K562 (cell line): ENCODE results near the gene KHNYN. TPM values are rescaled to one million over a fixed set of nuclear protein-coding genes. Genes with fewer than 3 reads are reported as not detected.

Experiments used
- ATAC-seq: fragments of 200-7000 bp; cut with Tn5 transposase; 3 replicates; pipeline ENCODE4 v1.9.1; 2020; ENCODE audit warnings: moderate library complexity
- BruUV-seq: library from RNA; stranded (reverse); fragments of 400-500 nt; replicated peaks from 2 replicates; lab custom pipeline; 2021; lab: Mats Ljungman, UMichigan
- CTCF ChIA-PET: fragments of 300-600 bp; formaldehyde crosslinking; extraction: SDS; loops from one replicate; lab custom pipeline; 2021; ENCODE audit warnings: low intra/inter-chr PET ratio; lab: Yijun Ruan, JAX
- POLR2A ChIA-PET: fragments of 300-600, 350-650 bp; sonication (Branson Sonifier 250); formaldehyde crosslinking; extraction: SDS; loops from one replicate; lab custom pipeline; 2021; ENCODE audit warnings: antibody characterized with exemption, inconsistent platforms; lab: Yijun Ruan, JAX
- DNase-seq, 4 experiments: peaks; one replicate each; pipeline versions ENCODE4 v3.0.0 to v3.0.0-alpha.2; 2011 to 2018; ENCODE audit warnings: low spot score in 3 of 4, mixed read lengths in 3 of 4; ENCODE audit errors: extremely low read depth in 1 of 4
- FAIRE-seq: peaks from 2 replicates; lab custom pipeline; 2011; peaks lifted over from hg19 to GRCh38; lab: Jason Lieb, UNC
- H2AFZ ChIP-seq: 2 replicates; pipeline ENCODE4 v1.6.0; 2011; ENCODE audit warnings: low read depth, low read length, control low read depth, inconsistent platforms
- H3K27ac ChIP-seq: fragments of 200-600 bp; 3 replicates; pipeline ENCODE4 v1.8.0; 2011; ENCODE audit warnings: low read depth, mild to moderate bottlenecking, control low read depth, inconsistent platforms, low read length, moderate library complexity, mixed read lengths; ENCODE audit errors: extremely low read depth
- H3K27me3 ChIP-seq, 2 experiments: fragments of 300-600 bp in 1 of 2; 2 replicates in 1 of 2; 3 replicates in 1 of 2; pipeline versions ENCODE4 v1.6.0 to v1.8.0; 2011; ENCODE audit warnings: inconsistent platforms in 2 of 2, low read length in 2 of 2, mild to moderate bottlenecking in 1 of 2, mixed read lengths in 1 of 2, moderate library complexity in 1 of 2; ENCODE audit not compliant: control insufficient read depth in 2 of 2, insufficient read depth in 2 of 2
- H3K36me3 ChIP-seq: fragments of 300-600 bp; 3 replicates; pipeline ENCODE4 v1.8.0; 2011; ENCODE audit warnings: mild to moderate bottlenecking, low read length, inconsistent platforms; ENCODE audit not compliant: control insufficient read depth, insufficient read depth
- H3K4me1 ChIP-seq, 2 experiments: fragments of 200-600 bp in 1 of 2; replicated peaks in 1 of 2; 2 replicates in 1 of 2; 3 replicates in 1 of 2; pipeline versions ENCODE4 v1.5.1 to v1.8.0; 2011; ENCODE audit warnings: inconsistent platforms in 2 of 2, low read length in 2 of 2, mild to moderate bottlenecking in 1 of 2, mixed read lengths in 1 of 2, moderate library complexity in 1 of 2; ENCODE audit not compliant: control insufficient read depth in 2 of 2, insufficient read depth in 2 of 2
- H3K4me2 ChIP-seq: 2 replicates; pipeline ENCODE4 v1.6.1; 2011; ENCODE audit warnings: low read length, control low read depth, inconsistent platforms, mixed read lengths; ENCODE audit not compliant: insufficient read depth
- H3K4me3 ChIP-seq: fragments of 200-600 bp; sonication (generic), shearing (Covaris generic); 2 replicates; pipeline ENCODE4 v1.5.1; 2016; ENCODE audit warnings: control low read depth, inconsistent platforms
- H3K79me2 ChIP-seq: fragments of 200-600 bp; 3 replicates; pipeline ENCODE4 v1.8.0; 2011; ENCODE audit warnings: low read length, inconsistent platforms; ENCODE audit not compliant: control insufficient read depth, insufficient read depth
- H3K9ac ChIP-seq, 2 experiments: 2 replicates each; pipeline versions ENCODE4 v1.6.0 to v1.6.1; 2011; ENCODE audit warnings: low read depth in 2 of 2, low read length in 2 of 2, control low read depth in 1 of 2, inconsistent platforms in 1 of 2, mild to moderate bottlenecking in 1 of 2, mixed read lengths in 1 of 2; ENCODE audit not compliant: insufficient read depth in 1 of 2
- H3K9me1 ChIP-seq: one replicate; pipeline ENCODE4 v1.6.0; 2011; ENCODE audit warnings: inconsistent platforms, mild to moderate bottlenecking, low read length, moderate library complexity; ENCODE audit not compliant: control insufficient read depth, insufficient read depth
- H3K9me3 ChIP-seq: replicated peaks from 2 replicates; pipeline ENCODE4 v1.5.1; 2011; ENCODE audit warnings: low read depth, low read length, inconsistent platforms; ENCODE audit not compliant: control insufficient read depth, insufficient read depth
- H4K20me1 ChIP-seq: replicated peaks from 2 replicates; pipeline ENCODE4 v1.6.1; 2011; ENCODE audit warnings: low read length, inconsistent platforms, mixed read lengths; ENCODE audit not compliant: control insufficient read depth, insufficient read depth
- E2F4 ChIP-seq: sonication (generic); formaldehyde crosslinking; IDR thresholded peaks from 2 replicates; pipeline ENCODE4 v1.8.0; 2022; ENCODE audit warnings: mild to moderate bottlenecking, low read depth, missing genetic modification reagents
- EP400 ChIP-seq: fragments of 450-650 bp; IDR thresholded peaks from 2 replicates; pipeline ENCODE4 v1.6.1; 2017; ENCODE audit warnings: antibody characterized with exemption, mild to moderate bottlenecking, moderate library complexity
- PCBP2 ChIP-seq: fragments of 200-400 bp; formaldehyde crosslinking; IDR thresholded peaks from 2 replicates; pipeline ENCODE4 v1.6.1; 2018; ENCODE audit warnings: low read length, low read depth, mild to moderate bottlenecking, moderate library complexity; ENCODE audit not compliant: poor library complexity, severe bottlenecking
- STAG1 ChIP-seq: sonication (generic); formaldehyde crosslinking; IDR thresholded peaks from 2 replicates; pipeline ENCODE4 v1.5.0; 2020; ENCODE audit warnings: missing genetic modification reagents, borderline replicate concordance
- STAT5A ChIP-seq: IDR thresholded peaks from 2 replicates; pipeline ENCODE4 v1.6.1; 2012; ENCODE audit warnings: low read length, inconsistent platforms, borderline replicate concordance
- STAT6 ChIP-seq: sonication (generic); formaldehyde crosslinking; IDR thresholded peaks from 2 replicates; pipeline ENCODE4 v1.8.1; 2023; ENCODE audit warnings: mild to moderate bottlenecking, missing genetic modification reagents
- ZBTB26 ChIP-seq: fragments of 450-650 bp; formaldehyde crosslinking; IDR thresholded peaks from 2 replicates; pipeline ENCODE4 v1.4.0; 2022; ENCODE audit warnings: missing genetic modification characterization
- ZFP36 ChIP-seq: fragments of 150-350 bp; IDR thresholded peaks from 2 replicates; pipeline ENCODE4 v1.6.1; 2018; ENCODE audit warnings: low read length, low read depth; ENCODE audit not compliant: partially characterized antibody
- ZNF175 ChIP-seq: fragments of 200-800 bp; sonication (Bioruptor generic); IDR thresholded peaks from 2 replicates; pipeline ENCODE4 v1.6.1; 2016; ENCODE audit warnings: low read depth, mild to moderate bottlenecking, missing genetic modification characterization, missing compliant biosample characterization
- ZNF263 ChIP-seq: sonication (generic); formaldehyde crosslinking; IDR thresholded peaks from 2 replicates; pipeline ENCODE4 v1.8.0; 2022; ENCODE audit warnings: mild to moderate bottlenecking, missing genetic modification reagents, borderline replicate concordance
- WGBS: fragments of 100-300 bp; shearing (Covaris generic); methylation state at CpG from one replicate; pipeline ENCODE4 v1.1.6; 2016; ENCODE audit warnings: low coverage, mixed read lengths; ENCODE audit not compliant: insufficient coverage; ENCODE audit errors: missing lambda C conversion rate; 5-methylcytosine and 5-hydroxymethylcytosine counted together
- in situ Hi-C: fragments of 300-500 bp; cut with MboI; formaldehyde crosslinking; loops from 4 replicates; pipeline ENCODE4 v1.15.0; 2018; ENCODE audit warnings: inconsistent platforms, mixed read lengths
- intact Hi-C: fragments of 100-400 bp; cut with micrococcal nuclease; formaldehyde crosslinking; loops from 2 replicates; pipeline ENCODE4 v1.14.2; 2022
- polyA plus RNA-seq, 8 experiments: library from polyadenylated mRNA; depleted of rRNA in 4 of 8; stranded (reverse) in 5 of 8; unstranded in 3 of 8; fragments of >200 nt; fragmentation: Nextera tagmentation in 2 of 8; fragmentation: Illumina TruSeq in 1 of 8; extraction: Ambion mirVana in 2 of 8; extraction: Trizol in 1 of 8; gene quantifications; 2 replicates each; pipeline versions ENCODE4 v1.2.1 to v1.2.3, GENCODE V29; 2011 to 2014; ENCODE audit warnings: inconsistent platforms in 1 of 8, missing spikeins in 1 of 8
- total RNA-seq, 7 experiments: library from RNA; depleted of rRNA in 6 of 7; stranded (reverse); fragments of >200 nt in 6 of 7; fragmentation: Illumina TruSeq in 2 of 7; extraction: Trizol in 2 of 7; gene quantifications; 2 replicates each; pipeline versions ENCODE4 v1.2.1 to v1.2.3, GENCODE V29; 2011 to 2021; ENCODE audit warnings: low replicate concordance in 1 of 7
- TF ChIP-seq, protein P1 (sequence below): sonication (generic); formaldehyde crosslinking; IDR thresholded peaks from 2 replicates; pipeline ENCODE4 v1.8.1; 2023; ENCODE audit warnings: mild to moderate bottlenecking, missing genetic modification reagents

KHNYN gene
- total and polyA plus RNA-seq, 9 of the 15 experiments (the other 6 are each of a cell fraction or from before 2014, with no cell fraction given) = 0.76 to 26.0 (median 14.1) TPM

GRCh38 chr14:24406416-24406815 lies 23.3 kb upstream of the KHNYN start:
- Histone ChIP-seq H3K36me3 (no peaks in the 10 kb centered on the region), H3K4me2 (no peak overlapping the region), H3K27me3 (peaks cover 0 to 8% of the 10 kb centered on the region in 2 experiments; a peak in 1 of 5 replicates), H3K9me3 (no peaks in the 10 kb centered on the region), H4K20me1 (no peaks in the 10 kb centered on the region), H2AFZ (no peak overlapping the region), H3K4me1 (peaks cover 0 to 7% of the 10 kb centered on the region in 2 experiments; a peak in 2 of 5 replicates), H3K9ac (no peak overlapping the region), H3K4me3 (no peak overlapping the region), H3K79me2 (no peaks in the 10 kb centered on the region), H3K27ac (no peak overlapping the region), H3K9me1 (no peaks in the 10 kb centered on the region)
- WGBS = 30% methylated on average over 3 of the region's 6 CpGs
- no TSS peak for BruUV-seq
- FAIRE-seq (no peak), ATAC-seq (no peak), DNase-seq (no peak)
- ChIA-PET CTCF (no interaction called here), POLR2A (interaction anchor here (0.7 kb wide), 1 partner anchor 31 kb away, joined by 3 read pairs; no protein-coding TSS in a partner anchor)
- in situ Hi-C loops (no loop called here), intact Hi-C loops (no loop called here)
- TF ChIP-seq STAT5A = no peak
- no peak for TF ChIP-seq E2F4 (CRISPR knock-in tag)
- TF ChIP-seq EP400 = no peak
- no peak for TF ChIP-seq STAT6 (CRISPR knock-in tag)
- TF ChIP-seq, protein P1, sequence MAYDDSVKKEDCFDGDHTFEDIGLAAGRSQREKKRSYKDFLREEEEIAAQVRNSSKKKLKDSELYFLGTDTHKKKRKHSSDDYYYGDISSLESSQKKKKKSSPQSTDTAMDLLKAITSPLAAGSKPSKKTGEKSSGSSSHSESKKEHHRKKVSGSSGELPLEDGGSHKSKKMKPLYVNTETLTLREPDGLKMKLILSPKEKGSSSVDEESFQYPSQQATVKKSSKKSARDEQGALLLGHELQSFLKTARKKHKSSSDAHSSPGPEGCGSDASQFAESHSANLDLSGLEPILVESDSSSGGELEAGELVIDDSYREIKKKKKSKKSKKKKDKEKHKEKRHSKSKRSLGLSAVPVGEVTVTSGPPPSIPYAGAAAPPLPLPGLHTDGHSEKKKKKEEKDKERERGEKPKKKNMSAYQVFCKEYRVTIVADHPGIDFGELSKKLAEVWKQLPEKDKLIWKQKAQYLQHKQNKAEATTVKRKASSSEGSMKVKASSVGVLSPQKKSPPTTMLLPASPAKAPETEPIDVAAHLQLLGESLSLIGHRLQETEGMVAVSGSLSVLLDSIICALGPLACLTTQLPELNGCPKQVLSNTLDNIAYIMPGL = no peak
- TF ChIP-seq PCBP2 = no peak
- TF ChIP-seq ZFP36 = no peak
- TF ChIP-seq STAG1 (CRISPR knock-in tag) = no peak
- no peak for TF ChIP-seq ZNF263 (CRISPR knock-in tag)
- no peak for TF ChIP-seq ZBTB26 (CRISPR knock-in tag)
- TF ChIP-seq ZNF175 = no peak
